NT2/D1 (cell line): ENCODE measurements around the gene SOX6.

ENCODE experiments used
- YY1 ChIP-seq: IDR thresholded peaks from 2 replicates; pipeline ENCODE4 v1.6.1; 2011; ENCODE audit not compliant: insufficient read length, insufficient read depth
- ZNF274 ChIP-seq: IDR thresholded peaks from 2 replicates; pipeline ENCODE4 v1.6.1; 2011; ENCODE audit warnings: mild to moderate bottlenecking, low read depth, low read length

DNA sequence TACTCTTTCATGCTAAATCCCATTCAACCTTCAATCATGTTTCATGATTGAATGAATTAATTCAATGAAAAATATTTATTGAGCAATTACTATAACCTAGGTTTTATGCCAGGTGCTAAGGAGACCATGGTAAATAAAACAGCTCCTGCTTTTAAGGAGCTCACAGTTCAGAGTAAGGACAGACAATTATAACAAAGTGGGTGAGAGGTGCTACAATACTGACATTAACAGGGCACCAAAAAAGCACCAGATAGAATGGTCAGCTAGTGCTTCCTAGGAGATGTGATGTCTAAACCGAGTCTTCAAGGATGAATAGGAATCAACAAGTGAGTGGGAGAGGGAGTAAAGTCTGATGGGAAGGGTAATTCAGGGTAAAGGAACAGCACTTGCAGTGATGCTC is 366.7 kb downstream of the SOX6 start:
- TF ChIP-seq YY1 (no peak), ZNF274 (no peak)
